H1 (cell line): Measurements from ENCODE around the gene STARD13. TPM values are rescaled to one million over a fixed set of nuclear protein-coding genes. Genes with fewer than 3 reads are reported as not detected.

Experiments
- CTCF ChIA-PET: fragments of 300-600 bp; sonication (Branson Sonifier 250); formaldehyde crosslinking; loops from one replicate; lab custom pipeline; 2021; ENCODE audit not compliant: partially characterized antibody; lab: Charles Lee
- POLR2A ChIA-PET: fragments of 300-600 bp; sonication (Branson Sonifier 250); formaldehyde crosslinking; loops from one replicate; lab custom pipeline; 2021; ENCODE audit warnings: inconsistent platforms; ENCODE audit not compliant: partially characterized antibody; lab: Charles Lee
- DNase-seq, 2 experiments: peaks; one replicate each; pipeline versions ENCODE4 v3.0.0 to v3.0.0-alpha.2; 2010 to 2022; ENCODE audit warnings: low spot score in 2 of 2, low read depth in 1 of 2, mixed read lengths in 1 of 2
- FAIRE-seq: peaks from 2 replicates; lab custom pipeline; 2011; peaks lifted over from hg19 to GRCh38; lab: Jason Lieb, UNC
- H2AFZ ChIP-seq: 2 replicates; pipeline ENCODE4 v1.8.1; 2012; ENCODE audit warnings: low read length, inconsistent platforms
- H2AK5ac ChIP-seq: 2 replicates; pipeline ENCODE4 v1.6.1; 2013; ENCODE audit warnings: low read depth, low read length
- H2BK120ac ChIP-seq: replicated peaks from 2 replicates; pipeline ENCODE3; 2013; ENCODE audit warnings: low read depth, low read length, inconsistent platforms
- H2BK12ac ChIP-seq: 2 replicates; pipeline ENCODE4 v1.6.1; 2013; ENCODE audit warnings: low read depth, low read length
- H2BK15ac ChIP-seq: 2 replicates; pipeline ENCODE4 v1.6.1; 2013; ENCODE audit warnings: low read length
- H2BK20ac ChIP-seq: 2 replicates; pipeline ENCODE4 v1.6.1; 2013; ENCODE audit warnings: low read length
- H2BK5ac ChIP-seq: 2 replicates; pipeline ENCODE4 v1.6.1; 2013; ENCODE audit warnings: low read depth, low read length
- H3K14ac ChIP-seq: 2 replicates; pipeline ENCODE4 v1.6.1; 2013; ENCODE audit warnings: inconsistent platforms; ENCODE audit not compliant: insufficient read length
- H3K18ac ChIP-seq: 2 replicates; pipeline ENCODE4 v1.6.1; 2013; ENCODE audit warnings: low read length; ENCODE audit errors: extremely low read depth
- H3K23ac ChIP-seq: 2 replicates; pipeline ENCODE4 v1.6.1; 2013; ENCODE audit warnings: inconsistent platforms; ENCODE audit not compliant: insufficient read length
- H3K23me2 ChIP-seq: 2 replicates; pipeline ENCODE4 v1.6.1; 2013; ENCODE audit warnings: low read depth, low read length
- H3K27ac ChIP-seq: 2 replicates; pipeline ENCODE4 v1.6.1; 2011; ENCODE audit warnings: low read depth, low read length, inconsistent platforms
- H3K27me3 ChIP-seq, 4 experiments: replicated peaks in 1 of 4; 1 replicate in 1 of 4; 2 replicates in 3 of 4; pipeline versions ENCODE4 v1.6.1 to v1.8.1; 2011 to 2013; ENCODE audit warnings: low read length in 3 of 4, mild to moderate bottlenecking in 3 of 4, inconsistent platforms in 2 of 4, mixed read lengths in 2 of 4, moderate library complexity in 1 of 4; ENCODE audit not compliant: control insufficient read depth in 3 of 4, insufficient read depth in 3 of 4; ENCODE audit errors: extremely low read depth in 1 of 4
- H3K36me3 ChIP-seq, 4 experiments: 2 replicates each; pipeline versions ENCODE4 v1.6.1 to v1.8.1; 2011 to 2013; ENCODE audit warnings: mild to moderate bottlenecking in 4 of 4, low read length in 3 of 4, moderate library complexity in 2 of 4, control low read depth in 1 of 4, inconsistent platforms in 1 of 4; ENCODE audit not compliant: insufficient read depth in 4 of 4, control insufficient read depth in 2 of 4
- H3K4ac ChIP-seq: replicated peaks from 2 replicates; pipeline ENCODE3; 2013; ENCODE audit warnings: low read length, low read depth, mixed read lengths, inconsistent platforms; ENCODE audit not compliant: insufficient read length
- H3K4me1 ChIP-seq, 4 experiments: replicated peaks in 1 of 4; 1 replicate in 1 of 4; 2 replicates in 3 of 4; pipeline versions ENCODE4 v1.6.1 to v1.8.1; 2011 to 2013; ENCODE audit warnings: low read length in 3 of 4, inconsistent platforms in 2 of 4, mixed read lengths in 1 of 4; ENCODE audit not compliant: insufficient read depth in 4 of 4, control insufficient read depth in 3 of 4
- H3K4me2 ChIP-seq, 2 experiments: 2 replicates each; pipeline versions ENCODE4 v1.6.1 to v1.8.1; 2011 to 2013; ENCODE audit warnings: low read depth in 2 of 2, low read length in 2 of 2, control low read depth in 1 of 2, inconsistent platforms in 1 of 2, mild to moderate bottlenecking in 1 of 2; ENCODE audit not compliant: insufficient read depth in 1 of 2
- H3K4me3 ChIP-seq, 4 experiments: fragments of 200-600, 300-600 bp in 1 of 4; sonication (generic), shearing (Covaris generic), sonication (Bioruptor Twin) in 1 of 4; 2 replicates each; pipeline versions ENCODE4 v1.5.1 to v1.8.1; 2011 to 2016; ENCODE audit warnings: low read length in 4 of 4, low read depth in 3 of 4, control low read depth in 2 of 4, inconsistent platforms in 2 of 4, mild to moderate bottlenecking in 2 of 4, mixed read lengths in 1 of 4, moderate library complexity in 1 of 4; ENCODE audit not compliant: insufficient read depth in 2 of 4; ENCODE audit errors: extremely low read depth in 1 of 4
- H3K56ac ChIP-seq: replicated peaks from 2 replicates; pipeline ENCODE3; 2013; ENCODE audit warnings: low read depth, mild to moderate bottlenecking, mixed read lengths, low read length, inconsistent platforms; ENCODE audit not compliant: insufficient read length
- H3K79me1 ChIP-seq: 2 replicates; pipeline ENCODE4 v1.6.1; 2013; ENCODE audit warnings: low read depth, low read length, control low read depth
- H3K79me2 ChIP-seq, 2 experiments: 2 replicates each; pipeline versions ENCODE4 v1.6.1 to v1.8.1; 2012 to 2013; ENCODE audit warnings: low read length in 2 of 2, mild to moderate bottlenecking in 2 of 2, inconsistent platforms in 1 of 2; ENCODE audit not compliant: insufficient read depth in 2 of 2, control insufficient read depth in 1 of 2
- H3K9ac ChIP-seq, 4 experiments: replicated peaks in 1 of 4; 1 replicate in 1 of 4; 2 replicates in 3 of 4; pipeline versions ENCODE4 v1.6.1 to v1.8.1; 2011 to 2013; ENCODE audit warnings: low read depth in 3 of 4, low read length in 3 of 4, control low read depth in 2 of 4, mild to moderate bottlenecking in 2 of 4, moderate library complexity in 2 of 4, inconsistent platforms in 1 of 4; ENCODE audit errors: extremely low read depth in 1 of 4
- H3K9me3 ChIP-seq, 2 experiments: 2 replicates each; pipeline versions ENCODE4 v1.6.1 to v1.8.1; 2012 to 2013; ENCODE audit warnings: mild to moderate bottlenecking in 2 of 2, moderate library complexity in 2 of 2, control low read depth in 1 of 2, inconsistent platforms in 1 of 2, low read depth in 1 of 2, low read length in 1 of 2, mixed read lengths in 1 of 2; ENCODE audit not compliant: insufficient read depth in 2 of 2
- H4K20me1 ChIP-seq, 2 experiments: replicated peaks in 1 of 2; 2 replicates each; pipeline versions ENCODE3 to v1.8.1; 2011 to 2013; ENCODE audit warnings: inconsistent platforms in 2 of 2, low read length in 2 of 2, mild to moderate bottlenecking in 1 of 2; ENCODE audit not compliant: insufficient read depth in 2 of 2, control insufficient read depth in 1 of 2
- H4K5ac ChIP-seq: 2 replicates; pipeline ENCODE4 v1.6.1; 2013; ENCODE audit warnings: low read length, low read depth, mixed read lengths, inconsistent platforms; ENCODE audit not compliant: insufficient read length
- H4K8ac ChIP-seq: 2 replicates; pipeline ENCODE4 v1.8.0; 2013; ENCODE audit warnings: mild to moderate bottlenecking, moderate library complexity, low read length, inconsistent platforms; ENCODE audit not compliant: insufficient read depth; ENCODE audit errors: extremely low read depth
- H4K91ac ChIP-seq: replicated peaks from 2 replicates; pipeline ENCODE3; 2013; ENCODE audit warnings: low read length, mixed read lengths, inconsistent platforms; ENCODE audit not compliant: insufficient read length
- FOSL1 ChIP-seq: IDR thresholded peaks from 2 replicates; pipeline ENCODE4 v1.6.1; 2011; ENCODE audit warnings: mild to moderate bottlenecking, low read depth, low read length, moderate library complexity; ENCODE audit not compliant: insufficient read depth
- GABPA ChIP-seq: IDR thresholded peaks from 2 replicates; pipeline ENCODE4 v1.6.1; 2011; ENCODE audit warnings: mild to moderate bottlenecking, low read length, moderate library complexity, borderline replicate concordance; ENCODE audit not compliant: insufficient read depth
- TAF7 ChIP-seq: optimal IDR thresholded peaks from 2 replicates; pipeline ENCODE3; 2011; ENCODE audit warnings: low read depth, mild to moderate bottlenecking, inconsistent platforms, low read length, moderate library complexity, borderline replicate concordance
- TEAD4 ChIP-seq: IDR thresholded peaks from 2 replicates; pipeline ENCODE4 v1.6.1; 2012; ENCODE audit warnings: low read depth, low read length, inconsistent platforms, mixed read lengths
- WGBS, 2 experiments: shearing (Covaris generic) in 1 of 2; methylation state at CpG; one replicate each; pipeline versions ENCODE4 v1.1.6 to v1.1.7; 2013 to 2015; ENCODE audit warnings: low lambda C conversion rate in 2 of 2, mixed read lengths in 2 of 2, inconsistent platforms in 1 of 2, low coverage in 1 of 2, missing lambda C conversion rate in 1 of 2; ENCODE audit not compliant: insufficient replicate concordance in 2 of 2, insufficient coverage in 1 of 2, insufficient read length in 1 of 2; ENCODE audit errors: extremely low coverage in 1 of 2, missing lambda C conversion rate in 1 of 2; 5-methylcytosine and 5-hydroxymethylcytosine counted together
- polyA plus RNA-seq, 7 experiments: library from polyadenylated mRNA; depleted of rRNA in 3 of 7; stranded (reverse) in 5 of 7; unstranded in 2 of 7; fragments of >200 nt in 5 of 7; fragments of 200-250 nt in 2 of 7; gene quantifications; 1 replicate in 5 of 7; 2 replicates in 1 of 7; 4 replicates in 1 of 7; pipeline versions ENCODE4 v1.2.1 to v1.2.3, GENCODE V29; 2011 to 2013; ENCODE audit warnings: missing spikeins in 2 of 7, mixed read lengths in 2 of 7
- total RNA-seq: library from RNA; stranded (reverse); fragmentation: NEBNext Ultra II Directional; extraction: Animal tissue kit (Norgen Biotek cat#: 25700); gene quantifications from 2 replicates; pipeline ENCODE4 v1.2.1, GENCODE V29; 2021

STARD13 gene
- total and polyA plus RNA-seq, 2 of the 8 experiments (the other 6 are each of a cell fraction or from before 2014, with no cell fraction given), result 0.82 to 2.9 TPM

GRCh38 chr13:33322543-33322809 is 36.9 kb upstream of the STARD13 start:
- CTCF ChIA-PET, result interaction anchor here (0.6 to 0.9 kb wide), 2 partner anchors 94 to 738 kb away, joined by 3 to 4 read pairs; no protein-coding TSS in a partner anchor
- Histone ChIP-seq H2AK5ac (no peak overlapping the region), H3K23me2 (no peaks in the 10 kb centered on the region)

More at GRCh38 chr13:33322543-33322809, 36.9 kb upstream of the STARD13 start:
- 0 out of 7 replicates have a peak, but pooled peaks cover 0 to 3% (median 0%) of the 10 kb centered on the region in 4 experiments for H3K4me1 ChIP-seq
- H4K5ac ChIP-seq, result no peak overlapping the region
- 95% methylated on average over 5 of the region's 5 CpGs; no CpG with 5 or more reads in 1 of the 2 experiments for WGBS, 2 experiments
- H2BK15ac ChIP-seq, result no peak overlapping the region
- no peak overlapping the region for H2BK20ac ChIP-seq
- H3K4ac ChIP-seq, result no peak overlapping the region
- H3K23ac ChIP-seq, result no peak overlapping the region
- no peak overlapping the region for H3K56ac ChIP-seq
- no peak overlapping the region for H3K18ac ChIP-seq
- no peak overlapping the region for H2BK12ac ChIP-seq
- POLR2A ChIA-PET, result no interaction called here
- H2BK5ac ChIP-seq, result no peak overlapping the region
- no peaks in the 10 kb centered on the region for H3K36me3 ChIP-seq
- no peak overlapping the region for H3K9ac ChIP-seq
- TF ChIP-seq FOSL1 (no peak), GABPA (no peak), TAF7 (no peak), TEAD4 (no peak)
- TF ChIP-seq, all 59 proteins: peak for 0
- H3K27ac ChIP-seq, result no peak overlapping the region
- no peak overlapping the region for H3K4me2 ChIP-seq
- H3K27me3 ChIP-seq, result no peaks in the 10 kb centered on the region
- no peaks in the 10 kb centered on the region for H4K20me1 ChIP-seq
- H3K79me1 ChIP-seq, result no peaks in the 10 kb centered on the region
- no peak overlapping the region for H2BK120ac ChIP-seq
- FAIRE-seq (no peak), DNase-seq (no peak)
- no peak overlapping the region for H4K8ac ChIP-seq
- no peaks in the 10 kb centered on the region for H3K79me2 ChIP-seq
- H3K14ac ChIP-seq, result no peak overlapping the region
- H4K91ac ChIP-seq, result no peak overlapping the region
- no peak overlapping the region for H2AFZ ChIP-seq
- H3K4me3 ChIP-seq, result no peak overlapping the region
- H3K9me3 ChIP-seq, result no peaks in the 10 kb centered on the region
